K562 (cell line): ENCODE data around the gene TESK2. TPM values are rescaled to one million over a fixed set of nuclear protein-coding genes. Genes with fewer than 3 reads are reported as not detected.
A peak's percentile ranks its signal among the peaks of the same experiment; 100 is the strongest.

Experiments used
- DPF2 ChIP-seq: fragments of 450-650 bp; IDR thresholded peaks from 2 replicates; pipeline ENCODE4 v1.6.1; 2016
- FOSL1 ChIP-seq: fragments of 200-800 bp; sonication (Bioruptor generic); conservative IDR thresholded peaks from 2 replicates; pipeline ENCODE4 v1.6.1; 2016; ENCODE audit warnings: missing genetic modification characterization, missing compliant biosample characterization
- HOXB6 ChIP-seq: fragments of 250-450 bp; sonication (Bioruptor Pico); IDR thresholded peaks from 2 replicates; pipeline ENCODE4 v1.5.1; 2022; ENCODE audit warnings: mild to moderate bottlenecking, borderline replicate concordance
- NCOA4 ChIP-seq: fragments of 450-650 bp; IDR thresholded peaks from 2 replicates; pipeline ENCODE4 v1.6.1; 2018; ENCODE audit warnings: mild to moderate bottlenecking; ENCODE audit not compliant: partially characterized antibody
- RCOR1 ChIP-seq, 2 experiments: IDR thresholded peaks; 2 replicates each; pipeline ENCODE4 v1.6.1; 2012; ENCODE audit warnings: low read depth in 2 of 2, low read length in 2 of 2, borderline replicate concordance in 1 of 2, improper control_type of control experiment in 1 of 2
- XRCC4 ChIP-seq: IDR thresholded peaks from one replicate; pipeline ENCODE4 v1.6.1; 2011; ENCODE audit not compliant: insufficient read depth, insufficient read length; ENCODE audit errors: extremely low read depth
- ZNF644 ChIP-seq: fragments of 200-800 bp; sonication (Bioruptor generic); IDR thresholded peaks from 2 replicates; pipeline ENCODE4 v1.6.1; 2016; ENCODE audit warnings: low read depth, missing genetic modification characterization, missing compliant biosample characterization
- ZNF780A ChIP-seq: fragments of 250-450 bp; sonication (Bioruptor Pico); IDR thresholded peaks from 2 replicates; pipeline ENCODE4 v1.5.0; 2021; ENCODE audit warnings: mild to moderate bottlenecking
- polyA plus RNA-seq, 8 experiments: library from polyadenylated mRNA; depleted of rRNA in 4 of 8; stranded (reverse) in 5 of 8; unstranded in 3 of 8; fragments of >200 nt; fragmentation: Nextera tagmentation in 2 of 8; fragmentation: Illumina TruSeq in 1 of 8; extraction: Ambion mirVana in 2 of 8; extraction: Trizol in 1 of 8; gene quantifications; 2 replicates each; pipeline versions ENCODE4 v1.2.1 to v1.2.3, GENCODE V29; 2011 to 2014; ENCODE audit warnings: inconsistent platforms in 1 of 8, missing spikeins in 1 of 8
- total RNA-seq, 7 experiments: library from RNA; depleted of rRNA in 6 of 7; stranded (reverse); fragments of >200 nt in 6 of 7; fragmentation: Illumina TruSeq in 2 of 7; extraction: Trizol in 2 of 7; gene quantifications; 2 replicates each; pipeline versions ENCODE4 v1.2.1 to v1.2.3, GENCODE V29; 2011 to 2021; ENCODE audit warnings: low replicate concordance in 1 of 7
- TF ChIP-seq, protein P1 (sequence below): fragments of 250-450 bp; sonication (Bioruptor Pico); IDR thresholded peaks from 2 replicates; pipeline ENCODE4 v1.5.0; 2020; ENCODE audit warnings: mild to moderate bottlenecking, borderline replicate concordance
- TF ChIP-seq, protein P2 (sequence below), 2 experiments: fragments of 450-650 bp; formaldehyde crosslinking in 1 of 2; IDR thresholded peaks; 2 replicates each; pipeline versions ENCODE4 v1.4.0 to v1.6.1; 2014 to 2020; ENCODE audit warnings: mild to moderate bottlenecking in 2 of 2, borderline replicate concordance in 1 of 2, low read depth in 1 of 2
- TF ChIP-seq, protein P3 (sequence below): sonication (generic); formaldehyde crosslinking; IDR thresholded peaks from 2 replicates; pipeline ENCODE4 v1.8.0; 2023; ENCODE audit warnings: mild to moderate bottlenecking, missing genetic modification reagents

Gene TESK2
- total and polyA plus RNA-seq, 9 of the 15 experiments (the other 6 are each of a cell fraction or from before 2014, with no cell fraction given) = 1.6 to 5.3 (median 3.7) TPM

DNA sequence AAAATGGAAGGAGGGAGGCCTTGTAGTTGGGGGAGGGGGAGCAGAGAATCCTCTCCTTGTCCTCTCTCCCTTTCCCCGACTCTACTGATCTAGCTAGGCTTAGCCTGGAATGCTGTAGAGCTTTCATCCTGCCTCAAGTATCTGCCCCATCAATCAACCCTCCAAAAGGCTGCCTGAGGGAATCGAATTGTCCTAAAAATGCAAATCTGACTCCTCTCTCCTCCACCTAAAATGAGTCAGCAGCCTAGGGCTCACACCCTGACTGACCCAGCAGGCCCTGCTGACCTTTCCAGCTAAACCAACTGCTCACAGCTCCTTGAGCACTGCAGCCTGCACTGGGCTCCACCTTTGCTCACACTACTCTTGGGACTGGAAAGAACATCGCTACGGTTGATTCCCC lies 161.5 kb downstream of the TESK2 start (continued):
- TF ChIP-seq, protein P1, sequence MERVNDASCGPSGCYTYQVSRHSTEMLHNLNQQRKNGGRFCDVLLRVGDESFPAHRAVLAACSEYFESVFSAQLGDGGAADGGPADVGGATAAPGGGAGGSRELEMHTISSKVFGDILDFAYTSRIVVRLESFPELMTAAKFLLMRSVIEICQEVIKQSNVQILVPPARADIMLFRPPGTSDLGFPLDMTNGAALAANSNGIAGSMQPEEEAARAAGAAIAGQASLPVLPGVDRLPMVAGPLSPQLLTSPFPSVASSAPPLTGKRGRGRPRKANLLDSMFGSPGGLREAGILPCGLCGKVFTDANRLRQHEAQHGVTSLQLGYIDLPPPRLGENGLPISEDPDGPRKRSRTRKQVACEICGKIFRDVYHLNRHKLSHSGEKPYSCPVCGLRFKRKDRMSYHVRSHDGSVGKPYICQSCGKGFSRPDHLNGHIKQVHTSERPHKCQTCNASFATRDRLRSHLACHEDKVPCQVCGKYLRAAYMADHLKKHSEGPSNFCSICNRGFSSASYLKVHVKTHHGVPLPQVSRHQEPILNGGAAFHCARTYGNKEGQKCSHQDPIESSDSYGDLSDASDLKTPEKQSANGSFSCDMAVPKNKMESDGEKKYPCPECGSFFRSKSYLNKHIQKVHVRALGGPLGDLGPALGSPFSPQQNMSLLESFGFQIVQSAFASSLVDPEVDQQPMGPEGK = no peak
- TF ChIP-seq ZNF780A (CRISPR knock-in tag) (no peak), XRCC4 (no peak), HOXB6 (CRISPR knock-in tag) (no peak), RCOR1 (IDR thresholded peaks at IDR 0.05; ENCODE audit: borderline replicate concordance in 1 of 2, low read depth in 2 of 2, low read length in 2 of 2) (peak in 1 of 2 experiments; percentile 58; a peak in 1 of 4 replicates), DPF2 (peak; percentile 49; the same call in 1 of the 2 replicates), FOSL1 (tag) (peak; percentile 35; the same call in 1 of the 2 replicates), NCOA4 (no peak), ZNF644 (tag) (no peak)
- TF ChIP-seq, protein P2, sequence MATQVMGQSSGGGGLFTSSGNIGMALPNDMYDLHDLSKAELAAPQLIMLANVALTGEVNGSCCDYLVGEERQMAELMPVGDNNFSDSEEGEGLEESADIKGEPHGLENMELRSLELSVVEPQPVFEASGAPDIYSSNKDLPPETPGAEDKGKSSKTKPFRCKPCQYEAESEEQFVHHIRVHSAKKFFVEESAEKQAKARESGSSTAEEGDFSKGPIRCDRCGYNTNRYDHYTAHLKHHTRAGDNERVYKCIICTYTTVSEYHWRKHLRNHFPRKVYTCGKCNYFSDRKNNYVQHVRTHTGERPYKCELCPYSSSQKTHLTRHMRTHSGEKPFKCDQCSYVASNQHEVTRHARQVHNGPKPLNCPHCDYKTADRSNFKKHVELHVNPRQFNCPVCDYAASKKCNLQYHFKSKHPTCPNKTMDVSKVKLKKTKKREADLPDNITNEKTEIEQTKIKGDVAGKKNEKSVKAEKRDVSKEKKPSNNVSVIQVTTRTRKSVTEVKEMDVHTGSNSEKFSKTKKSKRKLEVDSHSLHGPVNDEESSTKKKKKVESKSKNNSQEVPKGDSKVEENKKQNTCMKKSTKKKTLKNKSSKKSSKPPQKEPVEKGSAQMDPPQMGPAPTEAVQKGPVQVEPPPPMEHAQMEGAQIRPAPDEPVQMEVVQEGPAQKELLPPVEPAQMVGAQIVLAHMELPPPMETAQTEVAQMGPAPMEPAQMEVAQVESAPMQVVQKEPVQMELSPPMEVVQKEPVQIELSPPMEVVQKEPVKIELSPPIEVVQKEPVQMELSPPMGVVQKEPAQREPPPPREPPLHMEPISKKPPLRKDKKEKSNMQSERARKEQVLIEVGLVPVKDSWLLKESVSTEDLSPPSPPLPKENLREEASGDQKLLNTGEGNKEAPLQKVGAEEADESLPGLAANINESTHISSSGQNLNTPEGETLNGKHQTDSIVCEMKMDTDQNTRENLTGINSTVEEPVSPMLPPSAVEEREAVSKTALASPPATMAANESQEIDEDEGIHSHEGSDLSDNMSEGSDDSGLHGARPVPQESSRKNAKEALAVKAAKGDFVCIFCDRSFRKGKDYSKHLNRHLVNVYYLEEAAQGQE (IDR thresholded peaks at IDR 0.05; ENCODE audit: borderline replicate concordance) = no peak
- TF ChIP-seq, protein P2 (CRISPR knock-in tag; IDR thresholded peaks at IDR 0.05; ENCODE audit: low read depth) = no peak
- TF ChIP-seq, protein P3, sequence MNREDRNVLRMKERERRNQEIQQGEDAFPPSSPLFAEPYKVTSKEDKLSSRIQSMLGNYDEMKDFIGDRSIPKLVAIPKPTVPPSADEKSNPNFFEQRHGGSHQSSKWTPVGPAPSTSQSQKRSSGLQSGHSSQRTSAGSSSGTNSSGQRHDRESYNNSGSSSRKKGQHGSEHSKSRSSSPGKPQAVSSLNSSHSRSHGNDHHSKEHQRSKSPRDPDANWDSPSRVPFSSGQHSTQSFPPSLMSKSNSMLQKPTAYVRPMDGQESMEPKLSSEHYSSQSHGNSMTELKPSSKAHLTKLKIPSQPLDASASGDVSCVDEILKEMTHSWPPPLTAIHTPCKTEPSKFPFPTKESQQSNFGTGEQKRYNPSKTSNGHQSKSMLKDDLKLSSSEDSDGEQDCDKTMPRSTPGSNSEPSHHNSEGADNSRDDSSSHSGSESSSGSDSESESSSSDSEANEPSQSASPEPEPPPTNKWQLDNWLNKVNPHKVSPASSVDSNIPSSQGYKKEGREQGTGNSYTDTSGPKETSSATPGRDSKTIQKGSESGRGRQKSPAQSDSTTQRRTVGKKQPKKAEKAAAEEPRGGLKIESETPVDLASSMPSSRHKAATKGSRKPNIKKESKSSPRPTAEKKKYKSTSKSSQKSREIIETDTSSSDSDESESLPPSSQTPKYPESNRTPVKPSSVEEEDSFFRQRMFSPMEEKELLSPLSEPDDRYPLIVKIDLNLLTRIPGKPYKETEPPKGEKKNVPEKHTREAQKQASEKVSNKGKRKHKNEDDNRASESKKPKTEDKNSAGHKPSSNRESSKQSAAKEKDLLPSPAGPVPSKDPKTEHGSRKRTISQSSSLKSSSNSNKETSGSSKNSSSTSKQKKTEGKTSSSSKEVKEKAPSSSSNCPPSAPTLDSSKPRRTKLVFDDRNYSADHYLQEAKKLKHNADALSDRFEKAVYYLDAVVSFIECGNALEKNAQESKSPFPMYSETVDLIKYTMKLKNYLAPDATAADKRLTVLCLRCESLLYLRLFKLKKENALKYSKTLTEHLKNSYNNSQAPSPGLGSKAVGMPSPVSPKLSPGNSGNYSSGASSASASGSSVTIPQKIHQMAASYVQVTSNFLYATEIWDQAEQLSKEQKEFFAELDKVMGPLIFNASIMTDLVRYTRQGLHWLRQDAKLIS (CRISPR knock-in tag) = no peak
